Omental fat pad (tissue), 4 donors: Measurements from ENCODE around the gene RAB3GAP2. TPM values are rescaled to one million over a fixed set of nuclear protein-coding genes. Genes with fewer than 3 reads are reported as not detected.
"Not testable (repeated sequence)": the region's sequence is repeated elsewhere in the genome, so short reads cannot be mapped to it uniquely, and the experiment has no call there.

Experiments used
- ATAC-seq: fragments of 150-250 bp; one replicate; pipeline ENCODE4 v1.9.1; 2016; ENCODE audit warnings: mild to moderate bottlenecking, moderate library complexity; ENCODE audit not compliant: low FRiP score
- DNase-seq: peaks from one replicate; pipeline ENCODE4 v3.0.0-alpha.2; 2019; ENCODE audit warnings: low spot score
- CTCF ChIP-seq, 3 donors: fragments of 450-650 bp; IDR thresholded peaks; one replicate each; pipeline ENCODE4 v1.5.1; 2016 to 2017; ENCODE audit warnings: antibody characterized with exemption in 3 of 3, mild to moderate bottlenecking in 3 of 3, moderate library complexity in 2 of 3
- total RNA-seq, 4 donors: library from RNA; depleted of rRNA; stranded (reverse); fragments of >200 nt; gene quantifications; one replicate each; pipeline ENCODE4 v1.1.0, GENCODE V29; 2016

RAB3GAP2 gene
- total RNA-seq, 4 donors from 2014 or later = 22.0 to 37.0 (median 30.4) TPM

GRCh38 chr1:220160027-220160426, 112.2 kb downstream of the RAB3GAP2 start:
- DNase-seq = no peak
- no peak for ATAC-seq
- TF ChIP-seq CTCF (IDR thresholded peaks at IDR 0.05) = no peak

- ATAC-seq (no peak), DNase-seq (no peak)
- no peak for TF ChIP-seq CTCF (IDR thresholded peaks at IDR 0.05)
These were observed 113.2 kb downstream of the RAB3GAP2 start for GRCh38 chr1:220159041-220159440.

- not testable (repeated sequence) for DNase-seq, ATAC-seq
These were observed 113.7 kb downstream of the RAB3GAP2 start for GRCh38 chr1:220158530-220158929.

GRCh38 chr1:220157738-220158137, 114.5 kb downstream of the RAB3GAP2 start:
- TF ChIP-seq CTCF (IDR thresholded peaks at IDR 0.05) = no peak
- ATAC-seq (no peak), DNase-seq (no peak)

- DNase-seq (no peak), ATAC-seq (no peak)
- no peak for TF ChIP-seq CTCF (IDR thresholded peaks at IDR 0.05)
These were observed 115.6 kb downstream of the RAB3GAP2 start for GRCh38 chr1:220156620-220157146.

- DNase-seq (no peak), ATAC-seq (no peak)
- TF ChIP-seq CTCF (IDR thresholded peaks at IDR 0.05) = no peak
These were observed 119.1 kb downstream of the RAB3GAP2 start for GRCh38 chr1:220153147-220153546.

GRCh38 chr1:220151454-220151853, 120.8 kb downstream of the RAB3GAP2 start:
- ATAC-seq (peak; percentile 68), DNase-seq (no peak)
- no peak for TF ChIP-seq CTCF (IDR thresholded peaks at IDR 0.05)

GRCh38 chr1:220149742-220150141, 122.5 kb downstream of the RAB3GAP2 start:
- no peak for ATAC-seq
- no peak for TF ChIP-seq CTCF (IDR thresholded peaks at IDR 0.05)
- DNase-seq = no peak
